DMS153 (cell line): ENCODE measurements around the gene TRABD2B.

Experiments used
- DNase-seq: peaks from one replicate; lab custom pipeline; 2025; lab: John Stamatoyannopoulos, UW

TRABD2B gene

DNA sequence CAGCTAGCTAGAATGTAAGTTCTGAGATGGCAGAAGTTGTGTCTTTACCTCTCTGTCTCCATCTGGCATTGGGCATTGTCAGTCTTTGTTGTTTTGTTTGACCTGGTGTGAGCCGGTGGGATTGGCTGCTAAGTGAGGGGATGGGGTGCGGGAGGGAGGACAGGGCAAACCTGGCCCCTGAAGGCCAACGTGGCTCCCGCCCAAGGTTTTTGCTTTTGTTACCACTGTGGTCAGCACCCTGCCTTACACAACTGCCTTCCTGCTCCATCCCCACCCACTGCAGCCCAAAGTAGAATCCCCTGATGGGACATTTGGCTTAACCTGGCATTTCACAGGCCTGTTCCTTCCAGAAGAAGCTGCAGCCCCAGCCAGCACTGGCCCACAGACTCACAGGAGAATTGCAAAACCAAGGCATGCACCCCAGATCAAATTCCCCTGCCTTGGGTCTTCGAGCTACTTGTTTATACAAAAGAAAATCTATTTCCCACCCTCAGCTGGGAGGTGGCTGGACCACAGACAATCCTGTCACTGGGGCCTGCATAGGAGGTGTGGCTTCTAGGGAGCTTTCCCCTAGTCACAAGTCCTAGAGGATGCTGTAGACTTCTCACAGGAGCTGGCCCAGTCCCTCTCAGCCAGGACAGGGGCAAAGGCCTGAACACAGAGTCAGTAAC lies 147.5 kb downstream of the TRABD2B start:
- DNase-seq: no peak

DNA sequence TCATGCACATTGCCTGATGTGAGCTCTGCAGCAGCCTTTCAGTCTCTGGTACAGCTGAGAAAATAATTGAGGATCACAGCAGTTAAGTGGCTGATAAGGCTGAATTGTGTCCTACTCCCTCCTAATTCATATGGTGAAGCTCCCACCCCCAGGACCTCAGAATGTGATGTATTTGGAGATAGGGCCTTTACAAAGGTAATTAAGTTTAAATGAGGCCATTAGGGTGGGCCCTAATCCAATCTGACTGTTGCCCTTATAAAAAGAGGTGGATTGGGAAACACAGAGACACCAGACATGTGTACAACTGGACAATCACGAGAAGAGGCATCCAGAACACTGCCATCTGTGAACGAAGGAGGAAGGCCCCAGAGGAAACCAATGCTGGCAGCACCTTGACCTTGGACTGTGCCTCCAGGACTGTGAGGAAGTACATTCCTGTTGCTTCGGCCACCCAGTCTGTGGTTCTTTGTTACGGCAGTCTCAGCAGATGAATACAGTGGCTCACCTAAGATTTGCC lies 148.1 kb downstream of the TRABD2B start:
- DNase-seq: no peak

GRCh38 chr1:47847763-47848162 lies 149.4 kb downstream of the TRABD2B start:
- DNase-seq: no peak

DNA sequence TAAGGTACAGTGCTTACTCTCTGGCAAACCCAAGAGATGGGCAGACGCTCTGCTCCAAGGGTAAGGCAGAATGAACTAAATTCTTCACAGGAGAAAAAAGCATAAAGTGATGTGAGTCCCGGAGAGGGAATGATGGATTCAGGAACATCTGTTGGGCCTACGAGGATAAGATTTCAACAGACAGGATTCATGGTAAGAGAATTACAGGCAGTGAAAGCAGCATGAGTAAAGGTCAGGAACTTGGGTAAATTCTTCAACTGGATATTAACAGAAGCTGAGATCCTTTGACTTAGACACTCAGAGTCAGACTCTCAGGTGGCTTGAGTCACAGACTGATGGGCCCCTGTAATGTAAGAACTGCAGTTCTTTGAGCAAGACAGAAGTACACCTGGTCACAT lies 152.6 kb downstream of the TRABD2B start:
- DNase-seq: no peak

DNA sequence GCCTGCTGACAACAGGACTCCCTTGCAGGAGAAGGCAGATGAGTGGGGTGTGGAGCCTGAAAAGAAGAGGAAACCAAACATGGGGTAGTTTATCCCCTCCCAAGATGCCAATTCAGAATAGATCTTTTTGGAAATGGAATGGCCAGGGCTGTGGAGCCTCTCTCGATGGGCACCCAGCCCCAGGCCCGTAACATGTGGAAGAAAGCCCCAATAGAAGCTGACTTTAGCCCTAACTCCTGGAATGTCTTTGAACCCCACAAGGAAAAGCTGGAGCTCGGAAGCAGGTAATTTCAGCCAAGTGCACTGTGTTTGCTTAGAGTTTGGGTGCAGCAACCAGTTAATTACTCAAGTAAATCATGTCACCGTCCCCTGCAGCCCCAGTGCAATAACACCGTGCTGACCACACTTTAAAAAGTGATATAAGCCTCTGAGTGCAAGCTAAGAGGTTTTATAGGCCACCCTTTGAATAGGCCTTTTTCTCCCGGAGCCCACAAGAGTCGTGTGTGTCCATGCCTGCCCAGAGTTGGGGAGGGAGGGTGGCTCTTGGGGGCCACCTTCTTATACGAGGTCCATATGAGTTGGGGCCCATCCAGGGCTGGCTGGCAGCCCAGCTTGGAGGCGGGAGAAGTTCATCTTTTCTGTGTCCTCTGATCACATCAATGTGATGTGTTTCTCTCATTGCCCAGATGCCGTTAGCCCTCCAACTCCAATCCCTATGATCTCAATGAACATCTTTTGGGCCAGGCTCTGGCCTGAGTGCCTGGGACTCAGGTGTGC lies 153.2 kb downstream of the TRABD2B start:
- DNase-seq: no peak

GRCh38 chr1:47843059-47843458 lies 154.1 kb downstream of the TRABD2B start:
- DNase-seq: no peak

DNA sequence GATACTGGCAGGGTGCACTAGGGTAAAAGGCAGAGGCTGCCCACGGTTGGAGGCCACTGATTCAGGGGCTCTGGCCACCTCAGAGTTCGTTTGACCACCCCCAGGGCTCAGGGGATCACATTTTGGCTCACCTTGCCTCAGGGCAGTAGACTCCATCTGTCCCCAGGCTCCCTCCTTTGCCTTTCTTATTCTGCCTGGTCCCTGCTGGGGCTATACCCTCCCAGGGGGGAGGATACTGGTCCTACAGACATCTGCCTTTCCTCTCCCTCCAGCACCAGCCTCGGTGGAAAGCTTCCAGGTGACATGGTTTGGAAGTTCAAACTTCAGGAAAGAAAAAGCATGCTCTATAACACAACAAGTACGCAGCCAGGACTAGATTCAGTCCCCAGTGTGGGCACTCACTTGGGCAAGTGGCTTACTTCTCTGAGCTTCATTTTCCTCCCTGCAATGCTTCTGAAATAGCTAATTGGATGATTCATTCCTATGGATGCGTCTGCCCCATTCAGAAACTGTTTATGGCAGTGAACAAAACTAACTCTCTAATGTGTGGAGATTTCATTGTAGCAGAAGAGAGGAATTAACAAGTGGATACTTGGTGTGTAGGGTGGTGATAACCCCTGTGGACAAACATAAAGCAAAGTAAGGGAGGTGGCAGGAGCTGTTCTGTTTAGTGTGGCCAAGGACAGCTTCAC lies 154.8 kb downstream of the TRABD2B start:
- DNase-seq: no peak

- no peak for DNase-seq
Measured at GRCh38 chr1:47841356-47841755, 155.8 kb downstream of the TRABD2B start.

DNA sequence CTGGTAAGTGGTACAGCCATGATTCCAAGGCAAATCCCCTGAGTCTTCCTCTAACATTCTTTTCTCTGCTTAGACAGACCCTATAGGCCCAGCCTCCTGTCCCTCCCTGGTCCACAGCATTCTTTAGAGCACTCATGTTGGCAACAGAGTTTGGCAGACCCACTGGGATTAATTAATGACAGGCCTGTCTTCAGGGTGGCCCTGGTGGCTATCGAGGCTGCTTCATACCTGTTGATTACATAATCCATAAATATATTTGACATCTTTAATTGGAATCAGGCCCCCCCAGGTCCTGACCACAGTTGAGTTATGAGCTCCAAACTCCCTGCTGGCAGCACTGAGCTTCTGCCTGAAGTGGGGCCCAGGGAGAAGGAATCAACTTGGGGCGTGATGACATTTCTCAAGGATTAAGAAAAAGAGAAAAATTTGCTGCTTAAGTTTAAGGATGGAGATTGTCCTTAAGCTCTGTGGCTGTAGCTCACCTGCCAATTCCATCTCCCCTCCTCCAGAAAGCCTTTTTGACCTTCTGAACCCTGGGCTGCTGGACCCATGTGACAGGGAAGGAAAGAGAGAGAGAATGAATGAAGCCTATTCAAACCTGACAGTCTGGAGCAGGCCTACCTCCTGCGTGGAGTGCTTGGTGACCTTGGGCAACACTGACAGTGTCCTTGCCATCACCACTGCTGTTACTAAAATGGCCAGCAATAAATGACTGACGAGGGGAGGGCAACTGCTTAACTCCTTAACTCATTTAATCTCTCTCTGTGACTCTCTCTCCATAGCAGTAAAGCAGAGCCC lies 156.6 kb downstream of the TRABD2B start:
- DNase-seq: no peak

DNA sequence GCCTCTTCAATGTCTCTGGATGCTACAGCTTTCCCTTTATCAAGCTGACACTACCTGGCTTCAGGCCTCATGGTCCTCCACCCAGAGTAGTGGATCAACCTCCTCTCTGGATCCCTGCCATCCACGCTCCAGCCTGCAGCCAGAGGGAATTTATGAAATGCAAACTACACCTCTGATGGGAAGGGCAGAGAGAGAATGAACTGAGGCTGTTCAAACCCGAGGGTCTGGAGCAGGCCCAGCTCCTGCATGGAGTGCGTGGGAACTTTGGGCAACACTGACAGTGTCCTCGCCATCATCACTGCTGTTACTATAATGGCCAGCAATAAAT lies 157.8 kb downstream of the TRABD2B start:
- no peak for DNase-seq

DNA sequence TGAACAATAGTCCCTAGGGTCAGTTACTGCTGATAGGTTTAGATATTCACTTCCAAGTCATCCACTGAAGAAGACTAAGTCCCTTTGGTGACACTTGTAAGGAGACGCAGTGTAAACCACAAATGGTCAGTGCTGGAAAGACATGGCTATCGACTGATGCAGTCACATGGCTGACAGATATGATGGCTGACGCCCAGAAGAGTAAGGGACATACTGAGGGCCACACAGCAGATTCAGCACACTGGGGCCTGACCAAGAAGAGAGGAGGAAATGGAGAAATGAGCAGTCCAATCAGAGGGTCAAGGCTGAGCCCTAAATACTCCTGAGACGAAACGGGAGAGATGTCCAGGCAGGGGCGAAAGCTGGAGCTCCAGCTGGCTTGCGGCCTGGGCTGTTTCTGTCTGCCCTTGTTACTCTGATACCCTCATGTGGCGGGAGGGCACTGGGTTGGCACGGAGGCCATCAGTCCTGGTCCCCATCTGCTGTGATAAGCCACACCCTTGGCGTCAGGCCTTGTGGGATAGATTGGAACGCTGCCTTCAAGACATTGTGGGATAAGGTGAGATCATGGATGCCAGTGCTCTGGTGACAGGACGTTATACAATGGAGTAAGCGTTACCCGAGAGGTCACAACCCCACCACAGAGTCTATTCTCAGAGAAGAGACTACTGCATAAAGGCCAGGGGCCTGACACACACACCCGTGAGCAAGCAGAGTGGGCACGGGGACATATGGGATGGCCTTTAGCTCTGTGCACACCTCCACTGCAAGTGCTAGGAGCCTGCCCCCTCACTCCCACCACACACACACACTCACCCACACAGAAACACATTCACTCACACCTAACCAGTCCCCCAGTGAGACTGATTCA lies 158.4 kb downstream of the TRABD2B start:
- no peak for DNase-seq

GRCh38 chr1:47837866-47838561 lies 159.2 kb downstream of the TRABD2B start:
- no peak for DNase-seq

GRCh38 chr1:47837056-47837830 lies 159.9 kb downstream of the TRABD2B start:
- no peak for DNase-seq

GRCh38 chr1:47835409-47835808 lies 161.8 kb downstream of the TRABD2B start:
- DNase-seq: no peak

- no peak for DNase-seq
Measured at GRCh38 chr1:47834326-47834725, 162.9 kb downstream of the TRABD2B start.

GRCh38 chr1:47830641-47831333 lies 166.4 kb downstream of the TRABD2B start:
- DNase-seq: no peak

DNA sequence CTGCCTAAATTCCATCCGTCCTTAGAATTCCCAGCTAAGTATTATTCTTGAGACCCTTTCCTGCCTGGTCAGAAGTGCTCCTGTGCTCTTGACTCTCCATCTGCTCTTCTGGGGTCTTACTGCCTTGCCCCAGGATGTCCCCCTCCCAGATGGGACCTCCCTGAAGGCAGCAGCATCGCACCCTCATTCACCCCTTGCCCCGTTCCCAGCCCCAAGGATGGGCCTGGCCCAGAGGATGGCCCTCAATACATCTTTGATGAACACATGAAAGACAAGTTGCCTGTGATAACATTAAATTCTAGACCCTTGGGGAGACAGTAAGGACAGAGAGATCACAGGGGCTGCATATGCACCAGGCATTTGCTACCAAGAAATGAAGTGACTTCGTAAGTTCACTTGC lies 167.2 kb downstream of the TRABD2B start:
- no peak for DNase-seq

GRCh38 chr1:47828978-47829377 lies 168.2 kb downstream of the TRABD2B start:
- no peak for DNase-seq

GRCh38 chr1:47827109-47827508 lies 170.1 kb downstream of the TRABD2B start:
- DNase-seq: no peak
